NCI-H82 treated with DMSO at 0.1 percent for 48 hours (cell line): ENCODE data around the gene LRRN4CL.
"Not testable (repeated sequence)": the region's sequence is repeated elsewhere in the genome, so short reads cannot be mapped to it uniquely, and the experiment has no call there.

Experiments used
- DNase-seq: peaks from one replicate; lab custom pipeline; 2025; ENCODE audit not compliant: unreplicated experiment; lab: John Stamatoyannopoulos, UW

LRRN4CL gene

DNA sequence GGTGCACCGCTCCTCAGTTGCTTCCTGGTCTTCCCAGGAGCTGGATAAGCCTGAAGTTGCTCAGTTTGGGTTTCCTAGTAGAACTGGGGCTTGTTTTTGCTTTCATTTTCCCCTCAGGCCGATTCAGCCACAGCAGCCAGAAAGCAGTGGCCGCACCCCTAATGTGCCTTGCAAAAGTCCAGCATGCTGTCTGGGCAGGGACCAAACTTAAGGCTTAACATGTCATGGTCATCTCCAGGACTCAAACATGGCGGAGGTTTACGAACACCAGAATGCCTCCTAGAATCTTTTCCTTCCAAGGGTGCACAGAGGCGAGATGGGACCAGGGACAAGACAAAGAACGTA, 20.6 kb upstream of the LRRN4CL start:
- no peak for DNase-seq

DNA sequence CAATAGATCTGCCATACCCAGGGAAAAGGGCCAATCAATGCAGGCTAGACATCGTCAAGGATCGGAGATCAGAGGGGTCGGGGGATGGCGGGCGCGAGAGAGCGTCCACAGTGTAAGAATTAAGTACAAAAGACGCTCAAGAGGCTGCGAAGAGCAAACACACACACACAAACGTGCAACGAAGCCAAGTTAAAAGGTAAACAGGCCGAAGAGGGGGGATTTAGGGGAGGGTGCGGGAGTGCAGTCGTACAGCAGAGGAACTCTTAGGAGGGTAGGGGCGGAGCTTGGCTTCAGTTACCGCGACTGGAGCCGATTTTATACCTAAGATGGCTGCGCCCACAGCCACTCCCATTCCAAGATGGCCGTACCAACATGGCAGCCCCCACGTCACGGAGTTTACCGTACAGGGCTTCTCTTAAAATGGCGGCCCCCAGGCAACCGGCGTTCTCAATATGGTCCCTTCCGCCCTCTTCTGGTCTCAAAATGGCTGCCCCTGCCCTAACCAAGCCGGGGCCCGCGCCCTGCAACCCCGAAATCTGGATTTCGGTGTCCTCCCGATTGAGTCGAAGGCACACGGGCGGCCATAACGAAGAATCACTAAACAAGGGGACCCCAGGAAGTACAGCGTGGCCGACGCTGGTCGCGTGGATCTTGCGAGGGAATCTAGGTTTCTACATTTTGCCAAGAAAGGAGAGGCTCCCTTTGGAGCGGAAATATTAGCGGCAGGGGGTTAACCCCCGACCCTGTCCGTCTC, 20.1 kb upstream of the LRRN4CL start:
- DNase-seq: peak; percentile 95

DNA sequence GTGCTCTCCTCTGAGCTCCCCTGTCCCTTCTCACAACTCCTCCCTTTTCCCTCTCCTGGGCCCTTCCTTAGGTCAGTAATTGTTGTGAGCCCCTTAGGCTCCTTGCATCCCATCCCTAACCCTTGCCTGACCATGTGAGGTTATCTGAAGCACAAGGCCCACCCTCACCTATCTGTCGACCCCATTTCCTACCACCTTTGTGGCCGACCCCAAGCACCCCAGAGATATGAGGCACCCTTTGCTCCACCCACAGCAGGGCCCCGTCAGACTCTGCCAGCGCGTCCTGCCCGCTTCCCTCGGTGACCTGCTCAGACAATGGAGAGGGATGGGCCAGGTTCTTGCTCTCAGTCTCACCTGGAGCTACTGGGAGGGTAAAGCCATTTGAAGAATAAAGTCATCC, 19.5 kb upstream of the LRRN4CL start:
- no peak for DNase-seq

DNA sequence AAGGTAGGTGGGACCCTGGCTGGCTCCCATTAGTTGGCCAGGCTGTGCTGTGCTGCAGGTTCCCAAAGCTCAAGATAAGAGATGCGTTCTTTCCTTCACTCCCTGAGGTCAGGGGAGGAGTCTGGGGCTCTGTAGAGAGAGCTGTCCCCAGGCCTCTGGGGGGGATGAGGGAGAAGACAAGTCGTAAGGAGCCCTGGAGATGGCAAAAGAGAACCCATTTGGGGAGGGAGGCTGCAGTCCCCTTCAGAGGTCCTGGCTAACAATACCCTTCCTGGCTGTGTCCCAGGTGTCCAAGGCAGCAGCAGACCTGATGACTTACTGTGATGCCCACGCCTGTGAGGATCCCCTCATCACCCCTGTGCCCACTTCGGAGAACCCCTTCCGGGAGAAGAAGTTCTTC, 19.1 kb upstream of the LRRN4CL start:
- no peak for DNase-seq

DNA sequence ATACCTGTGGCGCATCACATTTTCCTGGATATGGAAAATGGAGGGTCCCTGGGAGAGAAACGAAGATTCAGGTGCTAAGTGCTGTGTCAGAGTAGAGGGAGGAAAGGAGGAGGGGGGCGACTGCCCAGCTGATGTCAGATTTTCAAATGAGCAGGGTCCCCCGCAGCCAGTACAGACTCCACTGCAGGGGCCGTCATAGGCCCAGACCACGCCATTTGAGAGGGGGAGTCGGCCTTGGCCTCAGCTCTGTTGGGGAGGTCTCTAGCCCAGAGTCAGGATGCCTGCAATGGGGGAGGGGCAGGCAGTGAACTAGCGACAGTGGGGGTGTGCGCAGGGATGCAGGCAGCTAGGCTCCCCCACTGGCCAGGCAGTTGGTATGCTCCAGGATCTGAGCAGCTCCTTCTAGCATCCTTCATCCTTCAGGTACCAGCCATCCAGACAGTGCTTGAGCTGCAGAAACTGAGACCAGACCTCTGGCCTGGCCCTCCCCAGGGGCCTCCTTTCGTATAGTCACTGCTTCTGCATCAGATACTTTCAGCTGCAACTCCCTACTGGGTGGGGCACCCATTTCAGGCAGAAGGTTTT, 18.0 kb upstream of the LRRN4CL start, which contains the start of the genes BSCL2 and GNG3:
BSCL2 (minus strand) TSS at position 148 of the 585 bp plus-strand sequence. CDS start 229 bp downstream, outside the sequence.
GNG3 (plus strand) TSS at position 400 of the 585 bp plus-strand sequence. CDS start 620 bp downstream, outside the sequence.
- DNase-seq: no peak

DNA sequence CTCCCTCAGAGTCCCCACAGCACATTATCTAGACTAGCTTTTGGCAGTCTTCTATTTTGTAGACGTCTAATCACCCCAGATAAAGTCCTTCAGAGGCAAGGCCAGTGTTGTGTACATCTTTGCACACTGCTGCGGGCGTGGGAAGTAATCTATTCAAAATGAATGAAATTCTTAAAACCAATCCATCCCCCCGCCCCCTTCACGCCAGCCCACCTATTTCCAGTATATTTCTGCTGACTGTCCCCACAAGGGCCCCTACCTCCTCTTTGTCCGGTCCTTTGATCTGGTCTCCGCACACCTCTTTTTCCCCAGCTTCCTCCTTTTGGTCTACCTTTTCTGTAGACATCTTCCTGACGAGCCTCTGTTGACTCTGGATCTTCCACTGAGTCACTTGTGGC, 17.5 kb upstream of the LRRN4CL start:
- no peak for DNase-seq

DNA sequence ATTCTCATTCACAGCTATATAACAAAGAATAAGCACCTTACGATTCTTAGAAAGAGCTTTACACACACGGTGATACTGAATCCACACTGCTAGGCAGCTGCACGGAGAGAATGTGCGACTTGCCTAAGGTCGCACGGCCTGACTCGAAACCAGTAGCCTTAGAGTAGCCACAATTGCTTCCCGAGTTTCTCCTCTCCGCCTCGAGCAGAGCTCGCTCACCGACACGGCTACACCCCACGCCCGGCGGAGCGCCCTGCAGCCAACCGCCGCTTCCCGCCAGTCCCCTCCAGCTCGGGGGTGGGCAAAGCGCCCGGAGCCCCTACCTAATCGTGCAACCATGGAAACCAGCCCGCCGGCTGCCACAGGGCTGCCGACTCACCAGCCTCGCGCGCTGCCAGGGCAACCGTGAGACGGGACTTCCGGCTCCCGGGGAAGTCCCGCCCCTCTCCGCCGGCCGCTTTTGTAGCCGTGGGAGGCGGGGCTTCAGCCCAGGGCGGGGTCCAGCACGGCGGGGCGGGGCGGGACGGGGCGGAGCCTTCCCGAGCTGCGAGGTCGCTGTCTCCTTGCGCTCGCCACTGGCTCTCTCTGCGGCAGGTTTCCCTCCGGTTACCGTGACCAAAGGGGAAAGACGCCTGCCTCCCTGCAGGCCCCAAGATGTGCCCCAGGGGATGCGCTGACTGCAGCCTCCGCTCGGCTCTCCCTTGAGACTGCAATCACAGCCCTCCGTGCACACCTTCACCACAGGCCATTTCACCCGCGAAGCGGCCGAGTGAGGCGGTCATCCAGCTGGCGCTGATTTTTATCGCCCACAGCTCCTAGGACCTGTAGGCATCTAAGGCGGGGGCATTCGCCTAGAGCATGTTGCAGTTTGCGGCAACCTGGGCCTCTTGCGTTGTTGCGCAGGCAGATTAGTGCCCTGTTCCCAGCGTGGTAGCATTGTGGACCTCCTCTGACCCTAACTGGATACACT, 16.8 kb upstream of the LRRN4CL start:
- DNase-seq: peak; percentile 72

DNA sequence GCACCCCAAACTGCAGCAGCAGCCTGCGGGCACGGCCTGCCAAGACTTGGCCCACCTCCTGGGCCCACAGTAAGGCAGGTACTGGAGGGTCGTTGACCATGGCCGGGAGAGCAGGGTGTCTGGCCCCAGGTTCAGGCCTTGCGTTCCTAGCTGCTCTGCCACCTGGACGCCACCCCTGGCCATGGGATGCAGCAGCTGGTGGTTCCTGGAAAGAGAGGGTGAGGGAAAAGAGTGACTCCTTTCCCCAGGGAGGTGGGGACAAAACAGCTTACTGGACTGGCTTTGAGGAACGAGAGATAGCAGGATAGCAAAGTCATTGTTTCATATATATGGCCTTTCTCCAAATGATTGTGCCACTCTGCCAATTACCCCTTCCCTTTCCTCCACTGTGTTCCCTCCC, 16.1 kb upstream of the LRRN4CL start:
- DNase-seq: no peak

DNA sequence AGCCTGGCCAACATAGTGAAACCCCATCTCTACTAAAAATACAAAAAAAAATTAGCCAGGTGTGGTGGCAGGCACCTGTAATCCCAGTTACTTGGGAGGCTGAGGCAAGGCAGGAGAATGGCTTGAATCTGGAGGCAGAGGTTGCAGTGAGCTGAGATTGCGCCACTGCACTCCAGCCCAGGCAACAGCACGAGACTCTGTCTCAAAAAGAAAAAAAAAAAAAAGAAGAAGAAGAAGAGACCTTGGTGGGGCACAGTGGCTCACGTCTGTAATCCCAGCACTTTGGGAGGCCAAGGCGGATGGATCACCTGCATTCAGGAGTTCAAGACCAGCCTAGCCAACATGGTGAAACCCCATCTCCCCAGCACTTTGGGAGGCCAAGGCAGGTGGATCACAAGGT, 14.6 kb upstream of the LRRN4CL start:
- not testable (repeated sequence) for DNase-seq

DNA sequence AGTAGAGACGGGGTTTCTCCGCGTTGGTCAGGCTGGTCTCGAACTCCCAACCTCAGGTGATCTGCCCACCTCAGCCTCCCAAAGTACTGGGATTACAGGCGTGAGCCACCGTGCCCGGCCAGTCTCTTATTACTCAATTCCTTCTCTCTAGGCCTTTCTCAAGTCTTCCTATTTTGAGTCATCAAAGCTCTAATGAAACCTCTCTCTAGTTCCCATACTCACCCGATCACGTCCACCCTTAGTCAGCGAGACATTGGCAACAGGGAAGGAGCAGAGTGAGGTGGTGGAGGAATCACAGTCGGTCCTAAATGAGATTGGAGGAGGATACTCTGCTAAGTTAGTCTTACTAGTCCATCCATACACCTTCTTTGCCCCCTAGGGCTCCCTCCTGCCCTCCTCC, 12.9 kb upstream of the LRRN4CL start:
- DNase-seq: no peak

DNA sequence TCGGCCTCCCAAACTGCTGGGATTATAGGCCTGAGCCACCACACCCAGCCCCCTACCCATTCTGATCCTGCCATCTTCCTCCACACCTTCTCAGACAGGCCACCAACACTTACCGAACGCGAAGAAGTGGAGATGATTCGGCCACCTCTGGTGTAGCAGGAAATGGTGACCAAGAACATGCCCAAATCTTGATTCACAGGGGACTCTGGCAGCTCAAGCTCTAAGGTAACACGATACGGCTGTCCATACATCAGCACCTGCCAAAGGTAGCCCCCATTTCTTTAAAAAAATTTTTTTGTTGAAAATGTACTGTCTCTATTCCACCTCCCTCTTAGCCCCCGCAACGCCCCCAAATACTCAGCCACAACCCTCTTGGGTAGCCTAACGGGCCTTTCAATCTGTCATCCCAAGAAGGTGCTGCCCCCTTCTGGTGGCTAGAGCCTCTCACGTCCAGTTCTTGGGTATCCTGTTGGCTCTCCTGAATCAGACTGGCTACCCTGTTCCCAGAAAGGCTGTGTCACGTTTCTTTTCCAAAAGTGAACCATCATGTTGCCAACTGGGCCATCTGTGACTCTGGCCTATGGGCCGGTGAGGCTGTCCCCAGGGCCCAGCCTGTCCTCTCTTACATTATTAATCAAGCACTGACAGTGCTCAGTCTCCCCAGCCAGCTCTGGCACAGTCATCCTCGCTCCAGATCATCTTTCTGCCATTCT, 5.3 kb upstream of the LRRN4CL start:
- no peak for DNase-seq

DNA sequence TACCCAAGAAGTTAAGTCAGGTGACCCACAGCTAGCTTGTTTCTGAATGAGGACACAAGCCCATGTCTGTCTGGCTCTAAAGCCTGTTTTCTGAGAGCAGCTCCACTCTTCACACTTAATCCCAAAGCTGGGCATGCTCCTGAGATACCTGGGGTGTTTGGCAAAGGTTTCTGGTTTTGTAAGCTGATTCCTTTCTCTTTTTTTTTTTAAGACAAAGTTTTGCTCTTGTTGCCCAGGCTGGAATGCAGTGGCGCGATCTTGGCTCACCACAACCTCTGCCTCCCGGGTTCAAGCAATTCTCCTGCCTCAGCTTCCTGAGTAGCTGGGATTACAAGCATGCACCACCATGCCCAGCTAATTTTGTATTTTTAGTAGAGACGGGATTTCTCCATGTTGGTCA, 4.3 kb upstream of the LRRN4CL start:
- DNase-seq: not testable (repeated sequence)

DNA sequence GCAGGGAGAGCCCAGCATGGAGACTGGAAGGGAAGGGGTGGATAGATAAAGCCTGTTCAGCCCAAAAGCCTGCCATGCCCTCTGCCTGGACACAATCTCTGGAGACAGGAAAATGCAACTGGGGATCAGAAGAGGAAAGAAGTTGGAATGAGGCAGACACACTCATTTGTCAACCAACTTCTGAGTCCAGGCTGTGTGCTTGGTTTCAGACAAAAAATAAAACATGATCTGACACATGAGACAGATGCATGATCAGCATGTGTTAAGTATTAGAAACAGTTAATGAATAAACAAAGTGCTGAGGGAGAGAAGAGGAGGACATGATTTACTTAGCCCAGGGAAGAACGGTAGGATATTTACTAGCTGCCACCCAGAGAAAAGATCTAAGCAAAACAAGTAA, 839 bp downstream of the LRRN4CL start:
- DNase-seq: no peak

DNA sequence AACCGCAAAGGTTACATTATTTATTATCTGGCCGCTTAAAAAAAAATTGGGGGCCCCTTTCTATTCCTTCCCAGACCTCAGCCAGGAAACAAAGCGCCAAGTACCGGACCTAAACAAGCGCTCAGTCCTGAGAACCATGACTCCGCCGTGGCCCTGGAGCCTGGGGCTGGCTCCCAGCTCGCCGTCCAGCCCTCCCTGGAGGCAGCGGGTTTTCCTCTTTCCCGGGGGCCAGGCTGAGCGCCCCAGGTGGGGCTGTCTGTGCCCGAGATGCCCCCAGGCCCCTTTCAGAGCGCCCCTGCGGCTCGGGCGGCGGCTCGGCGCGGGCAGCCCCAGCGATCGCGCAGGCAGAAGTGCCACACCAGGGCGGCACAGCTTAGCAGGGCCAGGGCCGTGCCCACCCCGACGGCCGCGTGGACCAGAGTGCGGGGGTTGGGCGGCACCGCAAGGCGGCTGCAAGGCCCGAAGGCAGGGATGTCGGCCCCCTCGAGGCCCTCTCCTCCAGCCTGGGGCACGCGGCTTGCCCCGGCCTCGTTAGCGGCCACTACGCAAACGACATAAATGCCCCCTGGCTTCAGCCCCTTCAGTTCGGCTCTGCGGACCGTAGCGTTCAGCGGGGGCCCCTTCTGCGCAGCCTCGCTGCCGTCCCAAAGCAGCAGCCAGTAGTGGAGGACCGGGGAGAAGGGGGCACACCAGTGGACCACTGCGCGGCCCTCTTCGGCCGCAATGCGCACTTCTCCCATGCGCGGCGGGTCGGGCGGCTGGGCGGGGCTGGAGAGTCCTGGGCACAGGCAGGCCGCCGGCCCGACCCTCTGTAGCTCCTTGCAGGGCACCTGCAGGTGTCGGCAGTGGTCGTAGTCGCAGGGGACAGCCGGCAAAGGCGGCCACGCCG, 1.6 kb downstream of the LRRN4CL start:
- DNase-seq: no peak

DNA sequence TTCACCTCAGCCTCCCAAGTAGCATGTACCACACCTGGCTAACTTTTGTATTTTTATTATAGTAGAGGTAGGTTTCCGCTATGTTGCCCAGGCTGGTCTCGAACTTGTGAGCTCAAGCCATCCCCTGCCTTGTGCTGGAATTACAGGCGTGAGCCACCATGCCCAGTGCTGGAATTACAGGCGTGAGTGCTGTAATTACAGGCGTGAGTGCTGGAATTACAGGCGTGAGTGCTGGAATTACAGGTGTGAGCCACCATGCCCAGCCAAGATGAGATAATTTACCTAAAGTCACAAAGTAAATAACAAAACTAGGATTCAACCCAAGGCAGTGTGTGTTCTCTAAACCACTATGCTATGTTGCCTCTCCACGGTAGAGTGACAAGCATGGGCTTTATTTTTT, 6.8 kb downstream of the LRRN4CL start:
- DNase-seq: no peak

DNA sequence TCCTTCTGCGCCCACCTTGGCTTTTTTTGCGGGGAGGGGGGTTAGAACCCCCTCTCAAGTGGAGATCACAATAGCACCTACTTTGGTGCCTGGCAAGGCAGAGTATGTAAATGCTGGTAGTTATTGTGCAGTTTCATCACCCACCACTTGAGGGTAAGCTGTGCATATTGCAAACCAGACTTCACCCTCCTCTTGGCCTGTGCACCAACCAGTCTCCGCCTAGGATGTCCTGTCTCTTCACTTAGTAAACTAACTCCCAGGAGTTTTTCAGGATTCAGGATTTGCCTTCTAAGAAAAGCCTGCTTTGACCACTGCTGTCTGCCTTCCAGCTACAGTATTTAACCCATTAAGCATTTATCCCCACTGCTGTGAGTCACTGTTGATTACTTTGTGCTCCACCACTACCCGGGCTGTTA, 8.5 kb downstream of the LRRN4CL start:
- DNase-seq: peak; percentile 24

DNA sequence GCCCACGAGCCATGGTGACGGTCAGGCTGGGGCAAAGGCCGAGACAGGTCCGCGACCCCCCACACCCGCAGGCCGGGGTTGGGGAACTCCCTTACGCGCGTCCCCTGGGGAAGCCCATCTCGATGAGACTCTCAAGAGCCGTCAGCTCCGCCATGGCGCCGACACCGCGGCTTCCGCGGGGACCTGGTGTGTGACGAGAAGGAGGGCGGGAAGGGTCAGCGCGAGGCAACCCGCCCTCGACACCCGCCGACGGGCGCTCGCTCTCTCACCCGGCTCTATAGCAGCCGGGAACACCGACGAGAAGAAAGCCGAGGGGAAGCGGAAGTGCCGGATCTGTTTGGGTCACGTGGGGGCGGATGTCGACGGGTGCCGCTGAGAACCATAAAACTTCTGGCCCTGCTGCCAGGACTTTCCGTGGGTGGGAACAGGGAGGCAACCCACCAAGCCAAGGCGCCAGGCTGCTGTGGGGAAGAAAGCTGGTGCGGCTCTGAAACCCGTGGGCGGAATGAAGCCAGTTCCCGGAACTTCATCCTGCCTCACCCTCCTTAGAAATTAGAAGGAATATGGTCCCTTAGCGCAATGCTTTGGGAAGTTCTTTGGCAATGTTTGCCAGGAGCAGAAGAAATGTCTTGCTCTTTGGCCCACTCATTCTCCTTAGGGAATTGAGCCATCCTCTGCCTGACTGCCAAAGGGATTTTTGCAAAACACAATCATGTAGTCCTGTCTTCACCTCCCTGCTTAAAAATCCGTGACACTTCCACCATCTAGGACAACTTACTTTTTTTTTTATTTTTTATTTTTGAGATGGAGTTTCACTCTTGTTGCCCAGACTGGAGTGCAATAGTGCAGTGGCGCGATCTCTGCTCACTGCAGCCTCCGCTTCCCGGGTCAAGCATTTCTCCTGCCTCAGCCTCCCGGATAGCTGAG, 10.3 kb downstream of the LRRN4CL start, which contains the start of gene UBXN1:
UBXN1 (minus strand) TSS at position 304 of the 927 bp plus-strand sequence; CDS start at position 154, 150 bp downstream.
- peak; percentile 49 for DNase-seq

DNA sequence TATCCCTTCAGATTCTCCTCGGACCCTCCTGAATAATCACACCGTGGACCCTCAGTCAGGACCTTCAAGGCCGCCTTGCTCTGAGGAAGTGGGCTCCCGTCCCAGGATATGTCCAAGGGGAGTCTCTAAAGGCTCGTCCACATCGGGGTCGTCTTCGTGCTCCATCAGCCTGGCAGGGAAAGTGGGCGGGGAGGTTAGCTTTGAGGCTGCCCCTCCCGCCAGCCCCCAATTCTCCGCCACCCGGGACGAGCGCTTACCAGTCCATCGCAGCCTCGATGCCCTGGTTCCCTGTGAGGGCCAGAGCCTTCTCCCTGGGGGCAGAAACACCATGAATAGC, 10.9 kb downstream of the LRRN4CL start:
- DNase-seq: no peak

DNA sequence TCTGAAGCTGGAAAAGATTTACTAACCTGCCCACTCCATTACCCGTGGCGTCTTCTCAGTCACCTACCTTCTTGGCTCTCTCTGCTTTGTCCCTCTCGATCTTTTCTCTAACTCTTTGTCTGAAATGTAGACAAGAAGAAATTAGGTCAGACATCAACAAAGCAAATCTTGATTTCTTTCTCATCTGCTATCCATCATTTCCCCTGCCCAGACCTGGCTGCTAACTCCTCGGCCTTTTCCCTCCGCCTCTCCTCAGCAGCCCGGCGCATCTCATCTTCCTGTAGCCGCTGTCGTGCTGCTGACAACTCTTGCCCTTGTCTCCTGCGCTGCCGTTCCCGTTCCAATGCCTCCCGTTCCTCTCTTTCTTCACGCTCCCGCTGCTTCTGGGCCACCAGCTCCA, 11.6 kb downstream of the LRRN4CL start:
- no peak for DNase-seq
